ENCODE measurements around the gene SLC22A31.

Gene SLC22A31

GRCh38 chr16:89232107-89232506 is 31.8 kb upstream of the SLC22A31 start (continued):
- TF ChIP-seq, protein P1, sequence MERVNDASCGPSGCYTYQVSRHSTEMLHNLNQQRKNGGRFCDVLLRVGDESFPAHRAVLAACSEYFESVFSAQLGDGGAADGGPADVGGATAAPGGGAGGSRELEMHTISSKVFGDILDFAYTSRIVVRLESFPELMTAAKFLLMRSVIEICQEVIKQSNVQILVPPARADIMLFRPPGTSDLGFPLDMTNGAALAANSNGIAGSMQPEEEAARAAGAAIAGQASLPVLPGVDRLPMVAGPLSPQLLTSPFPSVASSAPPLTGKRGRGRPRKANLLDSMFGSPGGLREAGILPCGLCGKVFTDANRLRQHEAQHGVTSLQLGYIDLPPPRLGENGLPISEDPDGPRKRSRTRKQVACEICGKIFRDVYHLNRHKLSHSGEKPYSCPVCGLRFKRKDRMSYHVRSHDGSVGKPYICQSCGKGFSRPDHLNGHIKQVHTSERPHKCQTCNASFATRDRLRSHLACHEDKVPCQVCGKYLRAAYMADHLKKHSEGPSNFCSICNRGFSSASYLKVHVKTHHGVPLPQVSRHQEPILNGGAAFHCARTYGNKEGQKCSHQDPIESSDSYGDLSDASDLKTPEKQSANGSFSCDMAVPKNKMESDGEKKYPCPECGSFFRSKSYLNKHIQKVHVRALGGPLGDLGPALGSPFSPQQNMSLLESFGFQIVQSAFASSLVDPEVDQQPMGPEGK (CRISPR knock-in tag; IDR thresholded peaks at IDR 0.05; ENCODE audit: borderline replicate concordance) = no peak

DNA sequence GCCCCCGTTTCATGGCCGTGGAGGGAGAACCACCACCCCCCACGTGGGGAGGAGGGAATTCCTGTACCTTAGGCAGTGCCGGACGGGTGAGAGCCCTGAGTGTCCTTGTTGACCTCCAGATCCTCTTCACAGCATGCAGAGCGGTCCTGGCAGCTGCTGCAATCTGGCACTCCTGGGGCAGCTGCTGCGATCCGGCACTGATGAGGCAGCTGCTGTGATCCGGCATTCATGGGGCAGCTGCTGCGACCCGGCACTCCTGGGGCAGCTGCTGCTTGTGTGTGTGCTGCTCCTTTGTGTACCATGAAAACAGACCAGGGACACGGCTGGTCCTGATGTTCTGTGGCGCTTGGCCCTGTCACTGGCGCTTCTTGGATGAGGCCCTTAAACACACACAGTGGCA is 29.9 kb upstream of the SLC22A31 start:
- ATAC-seq = no peak
- no peak for TF ChIP-seq ZC3H10 (CRISPR knock-in tag; IDR thresholded peaks at IDR 0.05)
- no peak for TF ChIP-seq RARB (CRISPR knock-in tag; IDR thresholded peaks at IDR 0.05)
- no peak for TF ChIP-seq ZNF565 (CRISPR knock-in tag; conservative IDR thresholded peaks at IDR 0.05; ENCODE audit: low read depth)
- TF ChIP-seq ZNF8 (CRISPR knock-in tag; IDR thresholded peaks at IDR 0.05) = no peak
- no peak for TF ChIP-seq TOX (CRISPR knock-in tag; IDR thresholded peaks at IDR 0.05; ENCODE audit: borderline replicate concordance)
- no peak for TF ChIP-seq TCF4 (CRISPR knock-in tag; IDR thresholded peaks at IDR 0.05; ENCODE audit: borderline replicate concordance)

DNA sequence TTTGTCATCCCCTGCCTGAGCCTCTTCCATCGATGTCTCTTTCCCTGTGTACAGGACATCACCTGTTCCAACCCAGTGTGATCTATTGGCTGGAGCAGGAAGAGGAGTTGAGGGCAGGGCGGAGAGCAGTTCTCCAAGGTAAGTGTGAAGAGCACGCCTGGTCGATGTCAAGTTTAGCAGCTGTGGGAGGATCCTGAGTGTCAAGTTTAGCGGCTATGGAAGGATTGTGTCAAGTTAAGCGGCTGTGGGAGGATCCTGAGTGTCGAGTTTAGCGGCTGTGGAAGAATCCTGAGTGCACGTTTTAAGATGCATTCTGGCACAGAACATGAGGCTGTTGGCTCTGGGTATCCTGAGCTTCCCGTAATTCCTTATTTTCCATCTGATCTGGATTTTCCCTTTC is 24.3 kb upstream of the SLC22A31 start:
- TF ChIP-seq, protein P2, sequence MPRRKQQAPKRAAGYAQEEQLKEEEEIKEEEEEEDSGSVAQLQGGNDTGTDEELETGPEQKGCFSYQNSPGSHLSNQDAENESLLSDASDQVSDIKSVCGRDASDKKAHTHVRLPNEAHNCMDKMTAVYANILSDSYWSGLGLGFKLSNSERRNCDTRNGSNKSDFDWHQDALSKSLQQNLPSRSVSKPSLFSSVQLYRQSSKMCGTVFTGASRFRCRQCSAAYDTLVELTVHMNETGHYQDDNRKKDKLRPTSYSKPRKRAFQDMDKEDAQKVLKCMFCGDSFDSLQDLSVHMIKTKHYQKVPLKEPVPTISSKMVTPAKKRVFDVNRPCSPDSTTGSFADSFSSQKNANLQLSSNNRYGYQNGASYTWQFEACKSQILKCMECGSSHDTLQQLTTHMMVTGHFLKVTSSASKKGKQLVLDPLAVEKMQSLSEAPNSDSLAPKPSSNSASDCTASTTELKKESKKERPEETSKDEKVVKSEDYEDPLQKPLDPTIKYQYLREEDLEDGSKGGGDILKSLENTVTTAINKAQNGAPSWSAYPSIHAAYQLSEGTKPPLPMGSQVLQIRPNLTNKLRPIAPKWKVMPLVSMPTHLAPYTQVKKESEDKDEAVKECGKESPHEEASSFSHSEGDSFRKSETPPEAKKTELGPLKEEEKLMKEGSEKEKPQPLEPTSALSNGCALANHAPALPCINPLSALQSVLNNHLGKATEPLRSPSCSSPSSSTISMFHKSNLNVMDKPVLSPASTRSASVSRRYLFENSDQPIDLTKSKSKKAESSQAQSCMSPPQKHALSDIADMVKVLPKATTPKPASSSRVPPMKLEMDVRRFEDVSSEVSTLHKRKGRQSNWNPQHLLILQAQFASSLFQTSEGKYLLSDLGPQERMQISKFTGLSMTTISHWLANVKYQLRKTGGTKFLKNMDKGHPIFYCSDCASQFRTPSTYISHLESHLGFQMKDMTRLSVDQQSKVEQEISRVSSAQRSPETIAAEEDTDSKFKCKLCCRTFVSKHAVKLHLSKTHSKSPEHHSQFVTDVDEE (CRISPR knock-in tag; IDR thresholded peaks at IDR 0.05) = no peak
- TF ChIP-seq ISL1 (CRISPR knock-in tag; IDR thresholded peaks at IDR 0.05) (no peak), TOX (CRISPR knock-in tag; IDR thresholded peaks at IDR 0.05; ENCODE audit: borderline replicate concordance) (no peak), PPARA (CRISPR knock-in tag; IDR thresholded peaks at IDR 0.05; ENCODE audit: borderline replicate concordance) (no peak), POU6F1 (CRISPR knock-in tag; IDR thresholded peaks at IDR 0.05; ENCODE audit: borderline replicate concordance, low read depth) (no peak), RARB (CRISPR knock-in tag; IDR thresholded peaks at IDR 0.05) (no peak), CSDC2 (CRISPR knock-in tag; IDR thresholded peaks at IDR 0.05) (no peak), OSR1 (CRISPR knock-in tag; IDR thresholded peaks at IDR 0.05) (no peak)
- TF ChIP-seq, protein P3, sequence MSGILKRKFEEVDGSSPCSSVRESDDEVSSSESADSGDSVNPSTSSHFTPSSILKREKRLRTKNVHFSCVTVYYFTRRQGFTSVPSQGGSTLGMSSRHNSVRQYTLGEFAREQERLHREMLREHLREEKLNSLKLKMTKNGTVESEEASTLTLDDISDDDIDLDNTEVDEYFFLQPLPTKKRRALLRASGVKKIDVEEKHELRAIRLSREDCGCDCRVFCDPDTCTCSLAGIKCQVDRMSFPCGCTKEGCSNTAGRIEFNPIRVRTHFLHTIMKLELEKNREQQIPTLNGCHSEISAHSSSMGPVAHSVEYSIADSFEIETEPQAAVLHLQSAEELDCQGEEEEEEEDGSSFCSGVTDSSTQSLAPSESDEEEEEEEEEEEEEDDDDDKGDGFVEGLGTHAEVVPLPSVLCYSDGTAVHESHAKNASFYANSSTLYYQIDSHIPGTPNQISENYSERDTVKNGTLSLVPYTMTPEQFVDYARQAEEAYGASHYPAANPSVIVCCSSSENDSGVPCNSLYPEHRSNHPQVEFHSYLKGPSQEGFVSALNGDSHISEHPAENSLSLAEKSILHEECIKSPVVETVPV (CRISPR knock-in tag; IDR thresholded peaks at IDR 0.05) = no peak
- ATAC-seq = no peak

DNA sequence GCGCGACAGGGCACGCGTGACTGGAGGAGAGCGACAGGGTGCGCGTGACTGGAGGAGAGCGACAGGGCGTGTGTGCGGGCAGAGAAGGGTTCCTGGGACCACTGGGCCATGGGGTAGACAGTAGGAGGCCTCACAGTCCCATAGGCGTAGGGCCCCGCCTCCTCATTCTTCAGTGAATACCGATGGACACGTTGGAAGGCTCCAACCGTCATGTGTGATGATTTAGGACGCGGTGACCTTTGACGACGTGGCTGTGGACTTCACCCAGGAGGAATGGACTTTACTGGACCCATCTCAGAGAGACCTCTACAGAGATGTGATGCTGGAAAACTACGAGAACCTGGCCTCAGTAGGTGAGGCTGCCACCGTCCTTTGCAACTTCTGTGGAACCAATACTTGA is 22.6 kb upstream of the SLC22A31 start:
- ATAC-seq = no peak
- TF ChIP-seq TOX (CRISPR knock-in tag; IDR thresholded peaks at IDR 0.05; ENCODE audit: borderline replicate concordance) (no peak), BACH2 (CRISPR knock-in tag; IDR thresholded peaks at IDR 0.05; ENCODE audit: borderline replicate concordance) (no peak), RARB (CRISPR knock-in tag; IDR thresholded peaks at IDR 0.05) (no peak), ZFP30 (CRISPR knock-in tag; IDR thresholded peaks at IDR 0.05) (no peak), ZNF565 (CRISPR knock-in tag; conservative IDR thresholded peaks at IDR 0.05; ENCODE audit: low read depth) (no peak), ISL1 (CRISPR knock-in tag; IDR thresholded peaks at IDR 0.05) (no peak), ARNTL (CRISPR knock-in tag; IDR thresholded peaks at IDR 0.05; ENCODE audit: borderline replicate concordance, low read depth) (no peak)
- TF ChIP-seq, protein P1 (CRISPR knock-in tag; IDR thresholded peaks at IDR 0.05; ENCODE audit: borderline replicate concordance) = no peak
- TF ChIP-seq, protein P2 (CRISPR knock-in tag; IDR thresholded peaks at IDR 0.05) = no peak
